A549 (cell line): Measurements from ENCODE around the gene PLCH1.

ENCODE experiments used
- JUN ChIP-seq, 2 experiments: fragments of >200 bp; sonication (Bioruptor Twin); formaldehyde crosslinking; IDR thresholded peaks; 2 replicates in 1 of 2; 3 replicates in 1 of 2; pipeline ENCODE4 v1.6.1; 2016 to 2017
- MYC ChIP-seq: IDR thresholded peaks from 2 replicates; pipeline ENCODE4 v1.6.1; 2012; ENCODE audit warnings: mild to moderate bottlenecking, inconsistent platforms, low read length, improper control_type of control experiment, borderline replicate concordance
- NPAS2 ChIP-seq: fragments of 250-450 bp; sonication (Bioruptor Pico); IDR thresholded peaks from 2 replicates; pipeline ENCODE4 v1.8.0; 2022; ENCODE audit warnings: mild to moderate bottlenecking, moderate library complexity, borderline replicate concordance
- SREBF2 ChIP-seq: fragments of 450-650 bp; IDR thresholded peaks from 2 replicates; pipeline ENCODE4 v1.6.1; 2014; ENCODE audit warnings: mild to moderate bottlenecking, moderate library complexity
- TF ChIP-seq, protein P1 (sequence below): fragments of >200 bp; sonication (Bioruptor Twin); formaldehyde crosslinking; IDR thresholded peaks from 3 replicates; pipeline ENCODE4 v1.5.1; 2016

DNA sequence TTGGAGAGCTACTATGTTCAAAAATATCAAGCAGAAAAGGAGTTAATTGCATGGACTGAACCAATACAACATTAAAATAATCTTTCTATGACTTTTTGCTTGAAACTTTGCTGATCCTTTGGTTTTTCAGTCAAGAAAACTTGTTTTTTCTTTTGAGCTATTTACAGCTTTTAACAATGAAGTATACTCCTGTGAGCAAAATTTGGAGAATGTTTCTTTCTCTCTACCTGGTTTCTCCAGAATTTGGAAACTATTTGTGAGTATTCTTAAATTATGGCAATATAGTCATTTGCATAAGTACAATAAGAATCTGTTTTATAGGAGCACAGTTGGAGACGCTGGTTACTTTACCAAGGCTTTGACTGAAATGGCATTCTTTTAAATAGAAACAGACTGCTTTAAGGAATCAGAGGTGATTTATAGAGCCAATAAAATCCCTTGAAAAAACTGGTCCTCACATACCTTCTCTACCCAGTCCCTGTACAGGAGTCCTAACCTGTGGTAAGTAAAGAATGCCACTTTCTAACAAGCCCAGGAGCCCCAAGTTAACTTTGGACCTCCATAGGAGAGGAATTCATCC is 127.4 kb downstream of the PLCH1 start:
- no peak for TF ChIP-seq SREBF2
- no peak for TF ChIP-seq JUN (IDR thresholded peaks at IDR 0.05)
- TF ChIP-seq, protein P1, sequence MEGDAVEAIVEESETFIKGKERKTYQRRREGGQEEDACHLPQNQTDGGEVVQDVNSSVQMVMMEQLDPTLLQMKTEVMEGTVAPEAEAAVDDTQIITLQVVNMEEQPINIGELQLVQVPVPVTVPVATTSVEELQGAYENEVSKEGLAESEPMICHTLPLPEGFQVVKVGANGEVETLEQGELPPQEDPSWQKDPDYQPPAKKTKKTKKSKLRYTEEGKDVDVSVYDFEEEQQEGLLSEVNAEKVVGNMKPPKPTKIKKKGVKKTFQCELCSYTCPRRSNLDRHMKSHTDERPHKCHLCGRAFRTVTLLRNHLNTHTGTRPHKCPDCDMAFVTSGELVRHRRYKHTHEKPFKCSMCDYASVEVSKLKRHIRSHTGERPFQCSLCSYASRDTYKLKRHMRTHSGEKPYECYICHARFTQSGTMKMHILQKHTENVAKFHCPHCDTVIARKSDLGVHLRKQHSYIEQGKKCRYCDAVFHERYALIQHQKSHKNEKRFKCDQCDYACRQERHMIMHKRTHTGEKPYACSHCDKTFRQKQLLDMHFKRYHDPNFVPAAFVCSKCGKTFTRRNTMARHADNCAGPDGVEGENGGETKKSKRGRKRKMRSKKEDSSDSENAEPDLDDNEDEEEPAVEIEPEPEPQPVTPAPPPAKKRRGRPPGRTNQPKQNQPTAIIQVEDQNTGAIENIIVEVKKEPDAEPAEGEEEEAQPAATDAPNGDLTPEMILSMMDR, result no peak
- TF ChIP-seq NPAS2 (CRISPR knock-in tag), result no peak
- TF ChIP-seq MYC, result no peak
